HG03060 (cell line): ENCODE results near the gene KIF9.
"Not testable (repeated sequence)": the region's sequence is repeated elsewhere in the genome, so short reads cannot be mapped to it uniquely, and the experiment has no call there.

Experiments
- ATAC-seq: cut with Tn5 transposase; IDR thresholded peaks from one replicate; pipeline ENCODE4 v1.9.1; 2021; ENCODE audit warnings: low read depth, moderate number of reproducible peaks; ENCODE audit not compliant: unreplicated experiment

KIF9 gene

GRCh38 chr3:47259114-47259513 lies 23.5 kb downstream of the KIF9 start:
- no peak for ATAC-seq

DNA sequence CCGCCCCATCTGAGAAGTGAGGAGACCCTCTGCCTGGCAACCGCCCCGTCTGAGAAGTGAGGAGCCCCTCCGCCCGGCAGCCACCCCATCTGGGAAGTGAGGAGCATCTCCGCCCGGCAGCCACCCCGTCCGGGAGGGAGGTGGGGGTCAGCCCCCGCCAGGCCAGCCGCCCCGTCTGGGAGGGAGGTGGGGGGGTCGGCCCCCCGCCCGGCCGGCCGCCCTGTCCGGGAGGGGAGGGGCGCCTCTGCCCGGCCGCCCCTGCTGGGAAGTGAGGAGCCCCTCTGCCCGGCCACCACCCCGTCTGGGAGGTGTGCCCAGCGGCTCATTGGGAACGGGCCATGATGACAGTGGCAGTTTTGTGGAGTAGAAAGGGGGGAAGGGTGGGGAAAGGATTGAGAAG lies 26.3 kb downstream of the KIF9 start:
- ATAC-seq: not testable (repeated sequence)

- no peak for ATAC-seq
These were observed 30.9 kb downstream of the KIF9 start for GRCh38 chr3:47251689-47252088.

DNA sequence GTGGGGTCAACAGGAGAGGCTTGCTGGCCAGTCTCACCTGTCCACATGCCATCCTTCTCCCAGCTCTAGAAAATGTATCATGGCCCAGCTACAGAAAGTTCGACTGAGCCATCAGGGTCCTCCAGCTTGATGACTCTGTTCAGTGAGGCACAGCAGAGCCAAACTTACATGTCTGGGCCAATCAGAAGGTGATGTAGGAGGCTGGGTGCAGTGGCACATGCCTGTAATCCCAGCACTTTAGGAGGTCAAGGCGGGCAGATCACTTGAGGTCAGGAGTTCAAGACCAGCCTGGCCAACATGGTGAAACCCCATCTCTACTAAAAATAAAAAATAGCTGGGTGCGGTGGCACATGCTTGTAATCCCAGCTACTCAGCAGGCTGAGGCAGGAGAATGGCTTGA lies 31.5 kb downstream of the KIF9 start:
- ATAC-seq: not testable (repeated sequence)

GRCh38 chr3:47250309-47251060 lies 32.1 kb downstream of the KIF9 start:
- no peak for ATAC-seq

DNA sequence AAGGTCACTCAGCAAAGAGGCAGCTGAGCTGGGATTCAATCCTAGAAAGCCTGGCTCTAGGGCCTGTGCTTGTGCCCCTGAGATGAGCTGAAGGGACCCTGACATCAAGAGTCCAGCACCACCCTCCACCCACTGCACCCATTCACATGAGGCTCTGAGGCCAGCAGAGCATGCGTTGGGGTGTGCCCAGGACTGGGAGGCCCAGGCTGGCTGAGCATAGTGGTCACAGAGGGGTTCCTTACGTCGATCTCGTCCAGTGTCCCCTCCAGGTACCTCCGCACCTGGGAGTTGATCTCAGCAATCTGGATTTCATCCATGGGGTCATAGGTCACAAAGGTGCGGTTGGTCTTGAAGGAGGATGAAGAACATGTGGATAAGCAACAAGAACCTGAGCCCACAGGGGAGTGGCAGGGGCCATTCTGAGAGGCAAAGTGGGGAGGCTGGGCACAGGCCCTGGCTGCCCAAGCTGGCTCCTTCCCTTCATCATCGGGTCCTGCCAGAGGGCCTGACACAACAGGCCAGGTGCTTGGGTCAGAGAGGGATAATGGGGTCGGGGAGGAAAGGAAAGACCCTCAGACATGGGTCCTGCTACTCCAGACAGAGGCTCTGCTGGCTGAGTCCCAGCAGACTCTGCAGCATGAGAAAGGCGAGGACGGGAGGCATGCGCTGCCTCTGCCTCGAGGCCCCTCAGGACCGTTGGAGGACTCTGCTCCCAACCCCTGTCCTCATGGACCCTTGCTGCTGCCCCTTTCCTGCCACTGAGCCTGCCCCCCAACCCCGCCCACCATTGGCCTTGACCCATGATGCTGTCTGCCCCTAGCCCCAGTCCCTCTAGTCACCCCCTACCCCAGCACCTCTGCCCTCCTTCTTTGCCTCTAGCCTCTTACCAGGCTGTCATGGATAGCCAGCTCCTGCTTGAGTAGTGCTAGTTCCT lies 35.2 kb downstream of the KIF9 start:
- ATAC-seq: no peak

GRCh38 chr3:47245271-47245670 lies 37.3 kb downstream of the KIF9 start:
- no peak for ATAC-seq

DNA sequence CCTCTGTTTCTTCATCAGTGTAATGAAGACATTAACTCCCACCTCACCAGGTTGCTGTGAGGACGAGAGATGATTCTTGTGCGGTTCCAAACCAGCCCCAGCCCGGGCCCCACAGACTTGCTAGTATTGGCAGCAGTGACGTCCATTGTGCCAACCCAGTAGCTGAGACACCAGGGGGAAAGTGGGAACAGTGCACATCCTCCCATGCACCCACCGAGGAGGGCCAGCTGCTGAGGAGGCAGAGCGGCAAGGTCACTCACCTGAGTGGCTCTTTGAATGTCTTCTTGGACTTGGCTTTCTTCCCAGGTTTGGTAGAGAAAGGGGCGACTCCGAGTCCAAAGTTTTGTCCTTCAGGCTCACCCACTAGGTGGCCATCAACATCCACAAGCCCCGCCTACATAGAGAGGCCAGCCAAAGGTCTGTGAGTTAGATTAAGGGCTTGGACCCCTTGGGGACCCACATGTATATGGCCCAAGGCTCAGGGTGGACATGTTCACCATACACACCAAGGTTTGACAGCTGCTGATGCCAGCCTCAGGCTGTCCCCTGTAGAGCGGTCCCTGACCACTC lies 38.0 kb downstream of the KIF9 start:
- no peak for ATAC-seq

DNA sequence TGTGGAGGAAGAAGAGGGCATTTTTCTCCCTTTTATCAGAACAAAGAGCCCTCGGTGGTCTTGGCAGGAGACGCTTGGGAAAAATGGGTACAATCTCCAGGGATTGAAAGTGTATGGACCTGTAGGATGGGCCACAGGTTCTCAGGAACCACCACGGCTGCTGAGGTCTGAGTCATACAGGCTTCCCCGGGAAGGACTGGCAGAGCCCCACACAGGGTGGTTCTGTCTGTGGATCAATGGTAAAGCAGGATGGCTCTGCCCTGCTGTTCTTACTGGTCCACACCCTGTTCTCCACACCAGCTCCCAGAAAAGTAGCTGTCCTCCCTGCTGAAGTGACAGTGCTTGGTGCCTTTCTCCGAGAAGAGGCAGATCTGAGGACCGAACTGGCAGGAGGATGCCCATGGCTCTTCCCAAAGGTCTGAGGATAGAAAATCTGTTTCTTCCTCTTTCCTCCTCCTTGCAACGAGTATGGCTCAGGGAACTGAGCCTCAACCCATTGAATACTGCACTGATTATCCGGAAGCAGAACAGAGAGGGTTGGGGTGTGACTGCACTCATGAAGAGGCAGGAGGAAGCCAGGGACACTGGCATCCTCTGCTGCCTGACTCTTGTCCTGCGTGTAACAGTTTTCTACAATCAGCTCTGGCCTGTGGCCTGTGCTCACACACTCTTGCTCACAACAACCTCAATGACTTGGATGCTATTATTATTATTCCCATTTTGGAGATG lies 39.0 kb downstream of the KIF9 start:
- ATAC-seq: no peak

DNA sequence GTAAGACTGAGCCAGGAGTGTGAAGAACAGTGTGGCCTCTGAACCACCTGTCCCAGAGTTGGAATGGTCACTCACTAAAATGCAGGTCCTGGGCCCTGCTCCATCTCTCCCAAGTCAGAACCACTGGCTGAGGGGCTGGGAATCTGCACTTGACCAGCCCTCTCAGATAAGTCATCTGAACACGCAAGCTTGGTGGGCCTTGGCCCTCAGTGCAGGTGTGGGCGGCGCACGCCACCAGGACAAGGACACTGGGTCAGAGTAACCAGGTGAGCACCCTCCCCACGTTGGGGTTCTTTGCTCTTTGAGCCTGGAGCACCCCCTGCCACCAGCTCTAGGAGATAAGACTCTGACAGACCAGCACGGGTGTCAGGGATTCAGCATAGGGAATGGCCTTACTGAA lies 42.7 kb downstream of the KIF9 start:
- no peak for ATAC-seq

DNA sequence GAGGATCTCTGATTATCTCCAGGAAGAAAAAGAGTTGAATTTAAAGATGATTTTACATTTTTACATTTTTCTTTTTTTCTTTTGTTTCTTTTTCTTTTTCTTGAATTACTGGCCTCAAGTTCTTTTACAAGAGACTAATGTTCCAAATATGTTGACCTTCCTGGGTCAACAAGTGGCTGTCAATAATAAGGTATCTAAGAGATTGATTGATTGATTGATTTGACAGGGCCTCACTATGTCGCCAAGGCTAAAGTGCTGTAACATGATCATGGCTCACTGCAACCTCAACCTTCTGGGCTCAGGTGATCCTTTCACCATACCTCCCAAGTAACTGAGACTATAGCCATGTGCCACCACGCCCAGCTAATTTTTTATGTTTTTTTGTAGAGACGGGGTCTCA lies 44.6 kb downstream of the KIF9 start:
- ATAC-seq: no peak

GRCh38 chr3:47228088-47228487 lies 54.5 kb downstream of the KIF9 start:
- ATAC-seq: no peak

DNA sequence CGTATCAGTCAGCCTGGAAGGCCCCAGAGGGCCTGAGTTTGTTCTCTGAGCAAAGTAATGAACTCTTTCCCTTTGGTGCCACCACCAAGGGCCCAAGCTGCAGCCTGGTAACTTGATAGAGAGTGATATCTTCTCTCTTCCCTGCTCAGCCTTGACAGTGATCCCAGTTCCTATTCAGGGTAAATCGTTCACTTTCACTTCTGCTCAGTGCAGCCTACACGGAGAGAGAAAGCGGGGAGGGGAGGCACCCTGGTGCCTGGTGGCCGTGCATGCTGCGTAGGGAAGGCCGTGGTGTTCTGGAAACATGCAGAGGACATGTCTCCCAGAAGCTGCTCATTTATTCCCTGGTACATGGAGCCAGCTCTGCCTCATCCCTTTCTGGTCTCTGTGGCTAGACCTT lies 54.9 kb downstream of the KIF9 start:
- no peak for ATAC-seq

DNA sequence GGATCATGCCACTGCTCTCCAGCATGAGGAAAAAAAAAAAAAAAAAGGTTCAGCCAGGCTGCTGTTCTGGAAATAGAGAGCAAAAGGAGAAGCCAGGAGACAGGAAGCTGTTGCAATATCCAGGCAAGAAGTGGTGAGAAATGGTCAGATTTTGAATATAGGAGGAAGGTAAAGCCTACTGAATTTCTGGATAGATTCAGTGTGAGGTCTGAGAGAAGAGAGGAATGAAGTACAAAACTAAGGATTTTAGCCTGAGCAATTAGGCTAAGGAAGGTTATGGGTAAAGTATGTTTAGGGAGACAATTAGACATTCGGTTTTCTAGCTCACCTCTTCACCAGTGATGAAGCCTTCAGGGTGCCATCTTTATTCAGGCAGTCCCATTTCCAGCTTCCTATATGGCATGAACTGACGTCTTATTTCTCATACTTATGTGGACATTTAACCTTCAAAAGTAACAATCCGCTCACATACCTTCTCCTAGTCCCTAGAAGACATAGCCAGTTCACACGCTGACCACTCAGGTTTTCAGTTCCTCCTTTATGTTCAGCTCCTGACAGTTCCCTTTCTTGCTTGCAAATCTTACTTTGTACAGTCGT lies 57.2 kb downstream of the KIF9 start:
- peak; percentile 56 for ATAC-seq

- no peak for ATAC-seq
These were observed 58.8 kb downstream of the KIF9 start for GRCh38 chr3:47223755-47224154.

GRCh38 chr3:47221798-47222197 lies 60.8 kb downstream of the KIF9 start:
- ATAC-seq: no peak

- ATAC-seq: no peak
These were observed 71.7 kb downstream of the KIF9 start for GRCh38 chr3:47210863-47211405.

DNA sequence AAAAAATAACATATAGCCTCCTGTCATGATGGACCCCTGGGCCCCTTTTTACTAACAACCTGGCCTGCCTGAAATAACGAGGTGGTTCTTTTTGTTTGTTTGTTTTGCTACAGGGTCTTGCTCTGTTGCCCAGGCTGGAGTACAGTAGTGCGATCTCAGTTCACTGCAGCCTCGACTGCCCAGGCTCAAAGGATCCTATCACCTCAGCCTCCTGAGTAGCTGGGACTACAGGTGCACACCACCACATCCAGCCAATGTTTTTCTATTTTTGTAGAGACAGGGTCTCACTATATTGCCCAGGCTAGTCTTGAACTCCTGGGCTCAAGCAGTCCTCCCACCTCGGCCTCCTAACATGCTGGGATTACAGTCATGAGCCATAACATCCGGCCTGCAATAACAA lies 76.6 kb downstream of the KIF9 start:
- not testable (repeated sequence) for ATAC-seq

- ATAC-seq: no peak
These were observed 77.7 kb downstream of the KIF9 start for GRCh38 chr3:47204875-47205274.

- ATAC-seq: no peak
These were observed 80.1 kb downstream of the KIF9 start for GRCh38 chr3:47202542-47202941.
